ENCODE data around the gene GPR85. TPM values are rescaled to one million over a fixed set of nuclear protein-coding genes. Genes with fewer than 3 reads are reported as not detected.
A peak's percentile ranks its signal among the peaks of the same experiment; 100 is the strongest.

Gene GPR85
- total RNA-seq, 1 experiment from 2014 or later, result 0.65 TPM

- peak; percentile 38 to 74 for DNase-seq
- Histone ChIP-seq H3K4me2 (peak overlapping the region; percentile 31; the same call in 1 of the 2 replicates), H3K9me2 (ENCODE audit: insufficient read depth) (no peaks in the 10 kb centered on the region; the same call in 1 of the 2 replicates)
Observed at GRCh38 chr7:113099284-113099919, 12.8 kb upstream of the GPR85 start.

GRCh38 chr7:113094517-113095249, 8.1 kb upstream of the GPR85 start:
- ChIA-PET POLR2A (ENCODE audit: unreplicated experiment) (interaction anchor here (0.5 to 0.6 kb wide), 2 partner anchors 875 to 1532 kb away, joined by 4 read pairs; partner anchors contain the start of gene IMMP2L), CTCF (no interaction called here)
- Histone ChIP-seq H3K4me1 (replicated peaks; ENCODE audit: insufficient read depth) (0 out of 2 replicates have a peak, but pooled peaks cover 7% of the 10 kb centered on the region), H3K27me3 (ENCODE audit: insufficient read depth, low read depth) (0 out of 2 replicates have a peak, but pooled peaks cover 4% of the 10 kb centered on the region), H4K20me1 (ENCODE audit: insufficient read depth) (no peaks in the 10 kb centered on the region), H3K27ac (no peak overlapping the region), H3F3A (ENCODE audit: insufficient read depth, low read depth) (no peaks in the 10 kb centered on the region), H3K9me3 (ENCODE audit: insufficient read depth, low read depth) (no peaks in the 10 kb centered on the region), H3K79me2 (ENCODE audit: low read depth) (no peaks in the 10 kb centered on the region), H3K36me3 (ENCODE audit: low read depth) (no peaks in the 10 kb centered on the region), H2AFZ (no peak overlapping the region; the same call in 1 of the 2 replicates), H3K9me2 (ENCODE audit: insufficient read depth) (no peaks in the 10 kb centered on the region; the same call in 1 of the 2 replicates), H3K4me3 (no peak overlapping the region), H3K4me2 (no peak overlapping the region)
- DNase-seq, result no peak
- intact Hi-C loops (cut with micrococcal nuclease; ENCODE audit: unreplicated experiment), result no loop called here
- BruUV-seq (replicated peaks), result no TSS peak
- TF ChIP-seq CTCF (conservative IDR thresholded peaks at IDR 0.05) (no peak), EZH2 (IDR thresholded peaks at IDR 0.05; ENCODE audit: low read depth) (no peak)

More at GRCh38 chr7:113099284-113099919, 12.8 kb upstream of the GPR85 start:
- intact Hi-C loops (cut with micrococcal nuclease; ENCODE audit: unreplicated experiment), result no loop called here
- no peak overlapping the region for H3K27ac ChIP-seq
- ChIA-PET POLR2A (ENCODE audit: unreplicated experiment) (no interaction called here), CTCF (interaction anchor here (0.5 to 0.6 kb wide), 2 partner anchors 305 to 619 kb away, joined by 3 to 4 read pairs; no protein-coding TSS in a partner anchor)
- no peak for TF ChIP-seq EZH2 (IDR thresholded peaks at IDR 0.05; ENCODE audit: low read depth)
- no peak for TF ChIP-seq CTCF (conservative IDR thresholded peaks at IDR 0.05)
- H3F3A ChIP-seq (ENCODE audit: insufficient read depth, low read depth), result no peaks in the 10 kb centered on the region
- H3K27me3 ChIP-seq (ENCODE audit: insufficient read depth, low read depth), result 0 out of 2 replicates have a peak, but pooled peaks cover 4% of the 10 kb centered on the region
- no peak overlapping the region for H2AFZ ChIP-seq
- no TSS peak for BruUV-seq (replicated peaks)
- no peaks in the 10 kb centered on the region for H3K79me2 ChIP-seq (ENCODE audit: low read depth)
- no peaks in the 10 kb centered on the region for H4K20me1 ChIP-seq (ENCODE audit: insufficient read depth)
- H3K4me3 ChIP-seq, result no peak overlapping the region
- H3K9me3 ChIP-seq (ENCODE audit: insufficient read depth, low read depth), result no peaks in the 10 kb centered on the region
- H3K4me1 ChIP-seq (replicated peaks; ENCODE audit: insufficient read depth), result 0 out of 2 replicates have a peak, but pooled peaks cover 9% of the 10 kb centered on the region
- H3K36me3 ChIP-seq (ENCODE audit: low read depth), result no peaks in the 10 kb centered on the region

GRCh38 chr7:113093561-113093960, 6.9 kb upstream of the GPR85 start:
- no peaks in the 10 kb centered on the region for H3K36me3 ChIP-seq (ENCODE audit: low read depth)
- H3K79me2 ChIP-seq (ENCODE audit: low read depth), result no peaks in the 10 kb centered on the region
- intact Hi-C loops (cut with micrococcal nuclease; ENCODE audit: unreplicated experiment), result no loop called here
- H3K9me2 ChIP-seq (ENCODE audit: insufficient read depth), result no peaks in the 10 kb centered on the region; the same call in 1 of the 2 replicates
- ChIA-PET CTCF (no interaction called here), POLR2A (ENCODE audit: unreplicated experiment) (no interaction called here)
- no peak for DNase-seq
- 0 out of 2 replicates have a peak, but pooled peaks cover 4% of the 10 kb centered on the region for H3K27me3 ChIP-seq (ENCODE audit: insufficient read depth, low read depth)
- H2AFZ ChIP-seq, result no peak overlapping the region
- no peaks in the 10 kb centered on the region for H3K9me3 ChIP-seq (ENCODE audit: insufficient read depth, low read depth)
- no peak for TF ChIP-seq CTCF (conservative IDR thresholded peaks at IDR 0.05)
- H3K4me1 ChIP-seq (replicated peaks; ENCODE audit: insufficient read depth), result no peaks in the 10 kb centered on the region
- H3K27ac ChIP-seq, result no peak overlapping the region
- no peak overlapping the region for H3K4me3 ChIP-seq
- no peak overlapping the region for H3K4me2 ChIP-seq
- H4K20me1 ChIP-seq (ENCODE audit: insufficient read depth), result no peaks in the 10 kb centered on the region
- no peaks in the 10 kb centered on the region for H3F3A ChIP-seq (ENCODE audit: insufficient read depth, low read depth)
- BruUV-seq (replicated peaks), result no TSS peak

Measured in PC-9 (cell line).